Osteocyte (in vitro differentiated cells): Measurements from ENCODE around the gene ENTPD3. TPM values are rescaled to one million over a fixed set of nuclear protein-coding genes. Genes with fewer than 3 reads are reported as not detected.

ENCODE experiments used
- DNase-seq: peaks from one replicate; pipeline ENCODE4 v3.0.0; 2021; ENCODE audit warnings: mixed read lengths; ENCODE audit not compliant: unreplicated experiment; ENCODE audit errors: extremely low spot score
- H3K27ac Mint-ChIP-seq: one replicate; pipeline ENCODE4 v1.8.0; 2021; ENCODE audit warnings: mild to moderate bottlenecking, mixed read lengths; ENCODE audit not compliant: unreplicated experiment
- H3K27me3 Mint-ChIP-seq: one replicate; pipeline ENCODE4 v1.8.0; 2021; ENCODE audit warnings: mixed read lengths; ENCODE audit not compliant: unreplicated experiment
- H3K36me3 Mint-ChIP-seq: one replicate; pipeline ENCODE4 v1.8.0; 2021; ENCODE audit warnings: mixed read lengths; ENCODE audit not compliant: unreplicated experiment
- H3K4me1 Mint-ChIP-seq: one replicate; pipeline ENCODE4 v1.8.0; 2021; ENCODE audit warnings: mixed read lengths; ENCODE audit not compliant: unreplicated experiment
- H3K4me3 Mint-ChIP-seq: one replicate; pipeline ENCODE4 v1.8.0; 2021; ENCODE audit warnings: mild to moderate bottlenecking, moderate library complexity, mixed read lengths; ENCODE audit not compliant: unreplicated experiment
- H3K9me3 Mint-ChIP-seq: one replicate; pipeline ENCODE4 v1.8.0; 2021; ENCODE audit warnings: mixed read lengths; ENCODE audit not compliant: unreplicated experiment
- CTCF ChIP-seq: fragments of 200-600 bp; sonication (generic); IDR thresholded peaks from 2 replicates; pipeline ENCODE4 v1.5.0; 2021; ENCODE audit warnings: antibody characterized with exemption, mild to moderate bottlenecking, moderate library complexity
- total RNA-seq: library from RNA; stranded (reverse); gene quantifications from 2 replicates; pipeline ENCODE4 v1.2.1, GENCODE V29; 2021

ENTPD3 gene
- total RNA-seq, 1 donor from 2014 or later = not detected

- Mint-ChIP-seq H3K4me1 (peaks cover 8% of the 10 kb centered on the region), H3K4me3 (peak overlapping the region; percentile 73), H3K36me3 (no peaks in the 10 kb centered on the region), H3K9me3 (peaks cover 10% of the 10 kb centered on the region), H3K27ac (no peak overlapping the region), H3K27me3 (peaks cover 39% of the 10 kb centered on the region)
- TF ChIP-seq CTCF = no peak
- no peak for DNase-seq
Measured at GRCh38 chr3:40386213-40386612, 771 bp upstream of the ENTPD3 start.

- no peak overlapping the region for H3K4me3 Mint-ChIP-seq
- TF ChIP-seq CTCF = no peak
- H3K4me1 Mint-ChIP-seq = peaks cover 8% of the 10 kb centered on the region
- peaks cover 10% of the 10 kb centered on the region for H3K9me3 Mint-ChIP-seq
- no peaks in the 10 kb centered on the region for H3K36me3 Mint-ChIP-seq
- DNase-seq = no peak
- peaks cover 35% of the 10 kb centered on the region for H3K27me3 Mint-ChIP-seq
- no peak overlapping the region for H3K27ac Mint-ChIP-seq
Measured at GRCh38 chr3:40387895-40388254, 891 bp downstream of the ENTPD3 start.

- H3K9me3 Mint-ChIP-seq = no peaks in the 10 kb centered on the region
- TF ChIP-seq CTCF = no peak
- no peak overlapping the region for H3K27ac Mint-ChIP-seq
- no peaks in the 10 kb centered on the region for H3K4me1 Mint-ChIP-seq
- H3K27me3 Mint-ChIP-seq = no peaks in the 10 kb centered on the region
- no peaks in the 10 kb centered on the region for H3K36me3 Mint-ChIP-seq
- H3K4me3 Mint-ChIP-seq = no peak overlapping the region
- DNase-seq = no peak
Measured at GRCh38 chr3:40396406-40396805, 9.4 kb downstream of the ENTPD3 start.

- Mint-ChIP-seq H3K27me3 (no peaks in the 10 kb centered on the region), H3K9me3 (no peaks in the 10 kb centered on the region), H3K4me1 (no peaks in the 10 kb centered on the region), H3K4me3 (no peak overlapping the region), H3K27ac (no peak overlapping the region), H3K36me3 (no peaks in the 10 kb centered on the region)
- DNase-seq = no peak
- no peak for TF ChIP-seq CTCF
Measured at GRCh38 chr3:40397129-40397528, 10.1 kb downstream of the ENTPD3 start.

GRCh38 chr3:40397912-40398311 lies 10.9 kb downstream of the ENTPD3 start:
- Mint-ChIP-seq H3K27ac (no peak overlapping the region), H3K9me3 (no peaks in the 10 kb centered on the region), H3K27me3 (no peaks in the 10 kb centered on the region), H3K4me1 (no peaks in the 10 kb centered on the region), H3K36me3 (no peaks in the 10 kb centered on the region), H3K4me3 (no peak overlapping the region)
- TF ChIP-seq CTCF = no peak
- DNase-seq = no peak
